Ovary (tissue), 9 donors: ENCODE data around the gene MEMO1. TPM values are rescaled to one million over a fixed set of nuclear protein-coding genes. Genes with fewer than 3 reads are reported as not detected.

Experiments
- DNase-seq, 5 donors: peaks; one replicate each; pipeline ENCODE4 v3.0.0-alpha.2; 2019 to 2020
- H3K27ac ChIP-seq, 2 donors: fragments of 200-600 bp; one replicate each; pipeline versions ENCODE4 v1.5.1 to v1.8.0; 2019 to 2022
- H3K27me3 ChIP-seq: fragments of 200-600 bp; one replicate; pipeline ENCODE4 v1.8.0; 2022
- H3K36me3 ChIP-seq: fragments of 200-600 bp; sonication (generic); one replicate; pipeline ENCODE4 v1.5.1; 2019
- H3K4me1 ChIP-seq: one replicate; pipeline ENCODE4 v1.8.1; 2013; ENCODE audit warnings: mild to moderate bottlenecking, moderate library complexity; ENCODE audit not compliant: insufficient read depth
- H3K4me3 ChIP-seq: fragments of 200-600 bp; sonication (generic); one replicate; pipeline ENCODE4 v1.5.1; 2017
- H3K9me3 ChIP-seq, 2 donors: fragments of 200-600 bp in 1 of 2; sonication (generic) in 1 of 2; one replicate each; pipeline versions ENCODE4 v1.5.1 to v1.8.1; 2013 to 2019; ENCODE audit warnings: mild to moderate bottlenecking in 1 of 2, moderate library complexity in 1 of 2
- EP300 ChIP-seq: sonication (generic); formaldehyde crosslinking; IDR thresholded peaks from one replicate; pipeline ENCODE4 v1.6.1; 2017; ENCODE audit warnings: antibody characterized with exemption
- POLR2A ChIP-seq: fragments of 450-650 bp; IDR thresholded peaks from one replicate; pipeline ENCODE4 v1.6.1; 2017; ENCODE audit warnings: antibody characterized with exemption, mild to moderate bottlenecking, moderate library complexity
- WGBS, 3 donors: extraction: QIAGEN DNeasy Blood & Tissue Kit in 1 of 3; methylation state at CpG; one replicate each; pipeline versions ENCODE4 v1.1.5 to v1.1.7; 2013 to 2017; 5-methylcytosine and 5-hydroxymethylcytosine counted together
- intact Hi-C, 4 donors: fragments of 100-400 bp; cut with DNase I; formaldehyde crosslinking; loops; one replicate each; pipeline versions ENCODE4 v1.11.0 to v1.15.1; 2022 to 2023
- polyA plus RNA-seq, 2 donors: library from polyadenylated mRNA; stranded (reverse); fragments of 200-250 nt in 1 of 2; fragments of 350-450 nt in 1 of 2; fragmentation: Illumina TruSeq in 1 of 2; extraction: RNeasy Lipid Tissue Mini Kit (QIAGEN cat#74804) in 1 of 2; gene quantifications; one replicate each; pipeline ENCODE4 v1.2.3, GENCODE V29; 2013 to 2014
- total RNA-seq, 7 donors: library from RNA; depleted of rRNA in 2 of 7; stranded (reverse); fragments of >200 nt in 2 of 7; fragmentation: NEBNext Ultra II Directional in 3 of 7; extraction: Animal tissue kit (Norgen Biotek cat#: 25700) in 3 of 7; gene quantifications; one replicate each; pipeline versions ENCODE4 v1.1.0 to v1.2.4, GENCODE V29; 2016 to 2023
- TF ChIP-seq, protein P1 (sequence below), 3 donors: fragments of 450-650 bp in 2 of 3; fragments of 200-600 bp in 1 of 3; IDR thresholded peaks; one replicate each; pipeline versions ENCODE4 v1.5.1 to v1.8.0; 2016 to 2022; ENCODE audit warnings: antibody characterized with exemption in 3 of 3, mild to moderate bottlenecking in 1 of 3
- donor health status: DM: no; HTN: no; CAD: no; lungs with moderate emphysema.
- donor health status: DM: no; HTN: no; CAD: no.
- donor health status: Bipolar disorder and iron deficiency.
- donor health status: DM: yes; HTN: yes; CAD: no.
- donor health status: DM: no; HTN: no; CAD: no.
- donor health status: DM: yes; HTN: yes; CAD: no.

The MEMO1 gene
- total and polyA plus RNA-seq, 9 donors: 19.0 to 41.3 (median 28.9) TPM

DNA sequence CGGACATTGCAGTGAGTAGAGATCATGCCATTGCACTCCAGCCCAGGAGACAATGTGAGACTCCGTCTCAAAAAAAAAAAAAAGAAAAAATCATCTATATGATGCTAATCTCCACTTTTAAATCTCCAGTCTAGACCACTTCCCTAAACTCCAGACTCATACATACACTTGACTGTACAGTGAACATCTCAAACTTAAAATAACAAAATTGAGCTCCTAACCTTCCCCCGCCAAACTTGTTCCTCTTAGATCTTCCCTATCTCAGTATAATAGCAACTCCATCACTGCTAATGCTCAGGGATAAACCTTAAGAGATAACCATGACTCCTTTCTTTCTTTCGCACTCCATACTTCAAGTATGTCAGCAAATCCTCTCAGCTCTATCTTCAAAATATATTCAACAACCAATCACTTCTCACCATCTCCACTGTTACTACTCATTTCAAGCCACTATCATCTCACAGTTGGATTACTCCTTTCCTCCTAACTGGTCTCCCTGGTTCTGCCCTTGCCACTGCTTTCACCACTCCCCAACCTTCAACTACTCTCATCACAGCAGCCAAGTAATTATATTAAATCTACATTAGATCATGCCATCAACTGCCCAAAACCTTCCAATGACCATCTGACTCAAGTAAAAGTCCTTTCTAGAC, 12.0 kb downstream of the MEMO1 start:
- H3K36me3 ChIP-seq: no peaks in the 10 kb centered on the region
- no peaks in the 10 kb centered on the region for H3K27me3 ChIP-seq
- no peak for TF ChIP-seq EP300
- TF ChIP-seq, protein P1, sequence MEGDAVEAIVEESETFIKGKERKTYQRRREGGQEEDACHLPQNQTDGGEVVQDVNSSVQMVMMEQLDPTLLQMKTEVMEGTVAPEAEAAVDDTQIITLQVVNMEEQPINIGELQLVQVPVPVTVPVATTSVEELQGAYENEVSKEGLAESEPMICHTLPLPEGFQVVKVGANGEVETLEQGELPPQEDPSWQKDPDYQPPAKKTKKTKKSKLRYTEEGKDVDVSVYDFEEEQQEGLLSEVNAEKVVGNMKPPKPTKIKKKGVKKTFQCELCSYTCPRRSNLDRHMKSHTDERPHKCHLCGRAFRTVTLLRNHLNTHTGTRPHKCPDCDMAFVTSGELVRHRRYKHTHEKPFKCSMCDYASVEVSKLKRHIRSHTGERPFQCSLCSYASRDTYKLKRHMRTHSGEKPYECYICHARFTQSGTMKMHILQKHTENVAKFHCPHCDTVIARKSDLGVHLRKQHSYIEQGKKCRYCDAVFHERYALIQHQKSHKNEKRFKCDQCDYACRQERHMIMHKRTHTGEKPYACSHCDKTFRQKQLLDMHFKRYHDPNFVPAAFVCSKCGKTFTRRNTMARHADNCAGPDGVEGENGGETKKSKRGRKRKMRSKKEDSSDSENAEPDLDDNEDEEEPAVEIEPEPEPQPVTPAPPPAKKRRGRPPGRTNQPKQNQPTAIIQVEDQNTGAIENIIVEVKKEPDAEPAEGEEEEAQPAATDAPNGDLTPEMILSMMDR (IDR thresholded peaks at IDR 0.05): no peak
- WGBS, 3 donors: 96 to 98% (median 97%) methylated on average over 4 of the region's 4 CpGs
- no peaks in the 10 kb centered on the region for H3K9me3 ChIP-seq
- peaks cover 1% of the 10 kb centered on the region for H3K4me1 ChIP-seq
- intact Hi-C loops: no loop called here
- DNase-seq: no peak
- H3K4me3 ChIP-seq: no peak overlapping the region
- no peak overlapping the region for H3K27ac ChIP-seq

DNA sequence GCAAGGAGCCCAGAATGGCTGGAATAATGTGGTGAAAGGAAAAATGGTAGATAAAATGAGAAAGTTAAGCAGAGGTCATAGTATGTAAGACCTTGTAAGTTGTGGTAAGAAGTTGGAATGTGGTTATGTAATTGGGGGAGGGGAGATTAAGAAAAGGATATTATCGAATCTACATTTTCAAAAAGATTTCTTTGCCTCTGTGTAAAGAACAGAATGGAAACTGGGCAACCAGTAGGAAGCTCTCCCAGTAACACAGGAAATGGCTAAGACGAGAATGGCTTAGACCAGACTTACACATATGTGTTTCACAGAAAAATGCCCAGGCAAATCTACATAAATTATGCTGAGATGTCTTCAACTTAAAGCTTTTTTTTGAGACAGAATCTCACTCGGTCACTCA, 13.2 kb downstream of the MEMO1 start:
- 85 to 90% (median 86%) methylated on average over 3 of the region's 3 CpGs for WGBS, 3 donors

DNA sequence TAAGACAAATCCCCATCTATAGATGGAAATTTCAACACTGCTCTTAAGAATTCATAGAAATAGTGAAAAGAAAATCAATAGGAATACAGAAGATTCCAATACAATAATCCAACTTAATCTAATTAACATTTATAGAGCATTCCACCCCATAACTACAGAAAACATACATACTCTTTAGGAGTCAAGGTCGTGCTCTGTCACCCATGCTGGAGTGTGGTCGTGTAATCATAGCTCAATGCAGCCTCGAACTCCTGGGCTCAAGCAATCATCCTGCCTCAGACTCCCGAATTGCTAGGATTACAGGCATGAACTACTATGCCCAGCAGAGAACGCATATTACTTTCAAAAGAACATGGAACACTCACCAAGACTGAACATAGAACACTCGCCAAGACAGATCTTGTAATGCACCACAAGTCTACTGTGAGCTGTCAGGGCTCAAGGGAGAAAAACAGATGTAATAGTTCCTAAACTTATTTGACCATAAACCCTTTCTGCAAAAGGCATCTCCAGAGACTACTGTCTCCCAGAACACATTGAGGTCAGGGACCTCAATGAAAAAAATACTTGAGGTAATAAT, 14.1 kb downstream of the MEMO1 start:
- intact Hi-C loops: no loop called here
- Histone ChIP-seq H3K9me3 (no peaks in the 10 kb centered on the region), H3K4me1 (peaks cover 1% of the 10 kb centered on the region), H3K27me3 (no peaks in the 10 kb centered on the region), H3K36me3 (no peaks in the 10 kb centered on the region), H3K27ac (no peak overlapping the region), H3K4me3 (no peak overlapping the region)
- 90 to 93% (median 90%) methylated on average over 6 of the region's 6 CpGs for WGBS, 3 donors
- no peak for DNase-seq
- TF ChIP-seq, protein P1 (IDR thresholded peaks at IDR 0.05): no peak
- no peak for TF ChIP-seq EP300
- TF ChIP-seq POLR2A: no peak

More for the DNA sequence above, 13.2 kb downstream of the MEMO1 start:
- TF ChIP-seq EP300 (no peak), POLR2A (no peak)
- TF ChIP-seq, protein P1 (IDR thresholded peaks at IDR 0.05): no peak
- peaks cover 1% of the 10 kb centered on the region for H3K4me1 ChIP-seq
- no peak overlapping the region for H3K4me3 ChIP-seq
- no peaks in the 10 kb centered on the region for H3K9me3 ChIP-seq
- H3K36me3 ChIP-seq: no peaks in the 10 kb centered on the region
- DNase-seq: no peak
- intact Hi-C loops: no loop called here
- no peaks in the 10 kb centered on the region for H3K27me3 ChIP-seq
- H3K27ac ChIP-seq: no peak overlapping the region

DNA sequence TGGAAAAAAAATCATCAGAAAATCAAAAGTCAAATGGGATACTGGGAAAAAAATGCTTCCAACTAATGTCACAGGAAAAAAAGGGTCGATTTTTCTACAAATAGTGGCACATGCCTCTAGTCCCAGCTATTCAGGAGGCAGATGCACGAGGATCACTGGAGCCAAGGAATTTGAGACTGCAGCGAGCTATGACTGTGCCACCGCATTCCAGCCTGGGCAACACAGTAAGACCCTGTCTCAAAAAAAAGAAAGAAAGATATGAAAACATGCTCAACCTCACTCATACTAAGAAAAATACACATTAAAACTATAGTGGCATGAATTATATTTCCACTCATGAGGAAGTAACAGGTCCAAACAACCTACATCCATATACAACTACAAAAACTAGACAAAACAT, 17.9 kb downstream of the MEMO1 start:
- WGBS, 3 donors: 79 to 95% (median 83%) methylated on average over 4 of the region's 4 CpGs
- Histone ChIP-seq H3K4me3 (no peak overlapping the region), H3K27ac (no peak overlapping the region), H3K27me3 (no peaks in the 10 kb centered on the region), H3K9me3 (no peaks in the 10 kb centered on the region), H3K36me3 (no peaks in the 10 kb centered on the region), H3K4me1 (peaks cover 1% of the 10 kb centered on the region)
- intact Hi-C loops: no loop called here
- no peak for TF ChIP-seq EP300
- TF ChIP-seq, protein P1 (IDR thresholded peaks at IDR 0.05): no peak
- no peak for DNase-seq
